SK-N-SH (cell line): Measurements from ENCODE around the gene OR2L8.

Experiments used
- CTCF ChIP-seq: fragments of 200-600 bp; sonication (generic); IDR thresholded peaks from 2 replicates; pipeline ENCODE4 v1.6.1; 2017; ENCODE audit warnings: antibody characterized with exemption, mild to moderate bottlenecking, moderate library complexity
- EZH2phosphoT487 ChIP-seq: fragments of 200-600 bp; sonication (generic); IDR thresholded peaks from 2 replicates; pipeline ENCODE4 v1.6.1; 2017; ENCODE audit warnings: low read depth, mixed run types, mild to moderate bottlenecking, antibody characterized with exemption, moderate library complexity, borderline replicate concordance
- FOXJ3 ChIP-seq: sonication (generic); formaldehyde crosslinking; IDR thresholded peaks from 2 replicates; pipeline ENCODE4 v1.5.1; 2020; ENCODE audit warnings: mild to moderate bottlenecking, missing genetic modification reagents
- JUND ChIP-seq: IDR thresholded peaks from 2 replicates; pipeline ENCODE4 v1.4.0; 2012
- MAX ChIP-seq: IDR thresholded peaks from 2 replicates; pipeline ENCODE4 v1.4.0; 2012; ENCODE audit warnings: low read depth
- RAD21 ChIP-seq: IDR thresholded peaks from 2 replicates; pipeline ENCODE4 v1.6.1; 2012; ENCODE audit warnings: mild to moderate bottlenecking, low read length
- RCOR1 ChIP-seq: fragments of 150-350 bp; IDR thresholded peaks from 2 replicates; pipeline ENCODE4 v1.6.1; 2017; ENCODE audit warnings: antibody characterized with exemption, low read length
- RFX5 ChIP-seq: IDR thresholded peaks from 2 replicates; pipeline ENCODE4 v1.6.1; 2012; ENCODE audit warnings: mild to moderate bottlenecking, improper control_type of control experiment, low read length
- TAF1 ChIP-seq: IDR thresholded peaks from 2 replicates; pipeline ENCODE4 v1.6.1; 2012; ENCODE audit warnings: low read depth, mild to moderate bottlenecking, low read length, moderate library complexity, borderline replicate concordance
- USF1 ChIP-seq: IDR thresholded peaks from 2 replicates; pipeline ENCODE4 v1.4.0; 2012; ENCODE audit warnings: low read depth, borderline replicate concordance
- USF2 ChIP-seq: fragments of 150-350 bp; IDR thresholded peaks from 2 replicates; pipeline ENCODE4 v1.6.1; 2017; ENCODE audit warnings: antibody characterized with exemption, low read length, low read depth, borderline replicate concordance
- YY1 ChIP-seq: IDR thresholded peaks from 2 replicates; pipeline ENCODE4 v1.4.0; 2012; ENCODE audit warnings: low read depth, mild to moderate bottlenecking

GRCh38 chr1:247906504-247907047 is 42.1 kb upstream of the OR2L8 start:
- TF ChIP-seq YY1 (no peak), CTCF (no peak), USF1 (no peak), FOXJ3 (no peak), USF2 (no peak), TAF1 (no peak), EZH2phosphoT487 (no peak), RFX5 (no peak), RAD21 (no peak), JUND (peak; percentile 40; the same call in 1 of the 2 replicates), RCOR1 (no peak), MAX (no peak)
